Kidney tubule cell (primary cell): ENCODE measurements around the gene UBFD1.
"Not testable (repeated sequence)": the region's sequence is repeated elsewhere in the genome, so short reads cannot be mapped to it uniquely, and the experiment has no call there.

ENCODE experiments used
- DNase-seq: peaks from one replicate; pipeline ENCODE4 v3.0.0-alpha.2; 2018; ENCODE audit warnings: low spot score

UBFD1 gene

GRCh38 chr16:23527961-23528643 is 29.4 kb upstream of the UBFD1 start:
- DNase-seq: peak; percentile 61

- no peak for DNase-seq
Measured at GRCh38 chr16:23528644-23529310, 28.8 kb upstream of the UBFD1 start.

DNA sequence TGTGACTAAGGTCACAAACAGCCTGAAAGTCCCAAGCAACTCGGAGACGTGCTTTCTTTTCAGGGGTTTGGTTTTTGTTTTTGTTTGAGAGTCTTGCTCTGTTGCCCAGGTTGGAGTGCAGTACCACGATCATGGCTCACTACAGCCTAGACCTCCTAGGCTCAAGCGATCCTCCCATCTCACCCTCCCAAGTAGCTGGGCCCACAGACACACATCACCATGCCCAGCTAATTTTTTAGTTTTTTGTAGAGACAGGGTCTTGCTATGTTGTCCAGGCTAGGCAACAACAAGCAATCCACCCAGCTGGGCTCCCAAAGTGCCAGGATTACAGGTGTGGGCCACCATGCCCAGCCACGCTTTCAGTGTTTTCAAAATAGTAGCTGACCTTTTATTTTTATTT is 27.5 kb upstream of the UBFD1 start:
- DNase-seq: no peak

GRCh38 chr16:23532448-23532847 is 25.1 kb upstream of the UBFD1 start:
- no peak for DNase-seq

GRCh38 chr16:23534868-23535860 is 22.4 kb upstream of the UBFD1 start:
- no peak for DNase-seq

DNA sequence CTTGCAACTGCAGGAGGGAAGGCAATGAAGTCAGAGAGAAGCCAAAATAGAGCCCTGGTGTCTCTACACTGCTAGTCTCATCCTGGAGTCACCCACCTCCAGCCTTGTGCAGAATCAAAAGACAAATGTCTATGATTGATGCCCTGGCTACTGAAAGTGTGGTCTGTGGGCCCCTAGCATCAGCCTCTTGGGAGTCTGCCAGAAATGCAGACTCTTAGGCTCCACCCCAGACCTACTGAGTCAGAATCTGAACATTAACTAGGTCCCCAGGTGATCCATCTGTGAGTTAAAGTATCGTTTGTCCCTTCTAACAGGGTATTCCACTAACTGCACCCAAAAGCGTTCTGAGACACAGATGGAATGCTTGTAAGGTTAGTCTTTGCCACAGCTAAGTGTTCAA is 21.6 kb upstream of the UBFD1 start:
- peak; percentile 90 for DNase-seq

- peak; percentile 43 for DNase-seq
Measured at GRCh38 chr16:23537390-23537789, 20.1 kb upstream of the UBFD1 start.

- no peak for DNase-seq
Measured at GRCh38 chr16:23538919-23539278, 18.6 kb upstream of the UBFD1 start.

- no peak for DNase-seq
Measured at GRCh38 chr16:23539984-23540816, 17.3 kb upstream of the UBFD1 start.

GRCh38 chr16:23540817-23541178 is 16.7 kb upstream of the UBFD1 start:
- not testable (repeated sequence) for DNase-seq

GRCh38 chr16:23544436-23544835 is 13.1 kb upstream of the UBFD1 start:
- DNase-seq: no peak

GRCh38 chr16:23549938-23550337 is 7.6 kb upstream of the UBFD1 start:
- DNase-seq: no peak

GRCh38 chr16:23552161-23552560 is 5.4 kb upstream of the UBFD1 start:
- DNase-seq: no peak

DNA sequence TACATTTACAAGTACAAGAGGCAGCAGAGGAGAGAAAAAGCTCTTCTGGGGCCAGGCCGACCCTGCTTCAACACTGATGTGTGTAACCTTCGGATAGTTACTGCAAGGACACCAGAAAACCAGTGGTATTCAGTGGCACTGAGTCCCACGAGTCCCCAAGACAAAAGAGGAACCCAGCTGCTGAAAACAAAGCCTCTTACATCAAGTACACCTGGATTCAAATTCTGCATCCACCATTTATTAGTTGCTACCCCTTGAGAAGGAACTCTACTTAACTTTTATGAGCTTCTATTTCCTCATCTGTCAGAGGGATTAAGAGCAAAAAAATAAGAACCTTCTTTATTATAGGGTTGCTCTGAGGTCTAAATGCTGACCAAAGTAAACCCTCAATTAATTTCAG is 3.0 kb upstream of the UBFD1 start:
- DNase-seq: no peak

DNA sequence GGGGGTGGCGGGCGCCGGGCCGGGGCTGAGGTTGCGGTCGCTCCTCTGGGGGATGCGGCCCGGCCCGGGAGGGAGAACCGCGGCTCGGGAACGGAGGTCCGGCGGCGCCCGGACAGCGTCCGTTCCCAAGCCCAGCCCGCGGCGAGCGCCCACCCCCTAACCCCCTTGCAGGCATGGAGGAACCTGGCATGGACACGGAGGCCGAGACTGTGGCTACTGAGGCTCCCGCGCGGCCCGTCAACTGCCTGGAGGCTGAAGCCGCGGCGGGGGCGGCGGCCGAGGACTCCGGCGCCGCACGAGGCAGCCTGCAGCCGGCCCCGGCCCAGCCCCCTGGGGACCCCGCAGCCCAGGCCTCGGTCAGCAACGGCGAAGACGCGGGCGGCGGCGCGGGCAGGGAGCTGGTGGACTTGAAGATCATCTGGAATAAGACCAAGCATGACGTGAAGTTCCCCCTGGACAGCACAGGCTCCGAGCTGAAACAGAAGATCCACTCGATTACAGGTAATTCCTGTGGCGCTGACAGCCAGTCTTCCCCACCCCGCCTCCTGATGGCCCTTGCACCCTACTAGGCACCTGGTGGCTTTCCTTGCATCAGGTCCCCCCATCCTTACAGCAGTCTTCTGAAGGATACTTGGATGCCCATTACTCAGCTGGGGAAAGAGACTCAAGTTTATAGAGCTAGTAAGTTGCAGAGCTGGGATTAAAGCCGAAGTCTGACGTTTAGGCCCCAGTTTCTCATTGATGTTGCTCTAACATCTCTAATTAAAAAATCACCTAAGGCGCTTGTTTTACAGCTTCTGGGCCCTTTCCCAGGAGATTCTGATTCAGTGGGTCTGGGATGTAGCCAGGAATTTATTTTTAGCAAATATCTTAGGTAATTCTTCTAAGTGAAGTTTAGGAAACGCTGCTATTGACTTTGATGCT is 514 bp downstream of the UBFD1 start:
- peak; percentile 19 for DNase-seq

DNA sequence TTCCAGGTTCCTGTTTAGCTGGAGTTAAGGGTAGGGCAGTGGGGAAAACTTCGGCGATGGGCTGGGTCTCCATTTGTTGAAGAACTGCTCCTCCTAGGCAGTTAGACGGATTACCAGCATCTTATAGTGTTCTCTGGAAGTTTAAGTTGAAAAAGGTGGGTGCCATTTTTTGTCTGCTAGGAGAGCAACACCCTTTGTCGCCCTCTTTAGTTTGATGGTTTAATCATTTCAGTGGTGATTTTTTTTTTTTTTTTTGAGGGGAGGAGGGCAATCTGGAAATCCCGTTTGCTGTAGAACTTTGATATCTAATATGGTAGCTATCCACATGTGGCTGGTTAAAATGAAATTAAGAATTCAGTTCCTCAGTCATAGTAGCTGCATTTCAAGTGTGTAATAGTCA is 4.1 kb downstream of the UBFD1 start:
- no peak for DNase-seq

GRCh38 chr16:23562505-23562904 is 5.0 kb downstream of the UBFD1 start:
- no peak for DNase-seq

GRCh38 chr16:23563186-23563585 is 5.7 kb downstream of the UBFD1 start:
- no peak for DNase-seq

DNA sequence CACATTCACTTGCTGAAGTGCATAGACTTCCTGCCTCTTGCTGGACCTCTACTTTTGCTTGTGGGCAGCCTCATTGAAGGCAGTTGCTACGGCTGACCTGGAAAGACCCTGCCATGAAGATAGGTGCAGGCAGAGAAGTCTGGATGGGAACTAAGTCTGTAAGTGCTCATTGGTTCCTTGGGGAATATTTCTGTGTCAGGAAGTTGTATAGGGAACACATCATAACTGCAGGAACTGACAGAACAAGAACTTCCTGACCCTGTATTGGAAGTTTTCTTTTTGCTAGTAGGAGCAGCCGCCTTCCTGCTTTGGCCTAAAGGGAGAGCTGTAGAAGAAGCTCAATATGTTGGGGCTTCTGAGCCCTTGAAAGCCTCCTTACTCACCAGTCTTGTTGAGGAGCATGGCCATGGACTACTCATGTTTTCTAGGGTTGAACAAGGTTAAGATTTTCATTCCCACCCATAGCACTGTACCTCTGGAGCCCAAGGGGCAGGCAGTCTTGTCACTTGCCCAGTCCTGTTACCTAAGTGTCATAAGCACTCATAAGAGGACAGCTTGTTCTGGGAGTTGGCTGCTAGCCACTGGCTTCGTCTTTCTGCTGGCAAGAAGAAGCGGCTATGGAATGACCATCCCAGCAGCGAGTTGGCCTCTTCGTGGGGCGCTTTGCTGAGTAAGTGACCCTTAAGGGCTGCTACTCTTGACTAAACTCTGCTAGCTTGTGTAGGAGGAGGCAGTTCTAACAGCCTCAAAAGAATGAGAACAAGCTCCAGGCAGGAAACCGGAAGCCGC is 7.2 kb downstream of the UBFD1 start:
- no peak for DNase-seq

DNA sequence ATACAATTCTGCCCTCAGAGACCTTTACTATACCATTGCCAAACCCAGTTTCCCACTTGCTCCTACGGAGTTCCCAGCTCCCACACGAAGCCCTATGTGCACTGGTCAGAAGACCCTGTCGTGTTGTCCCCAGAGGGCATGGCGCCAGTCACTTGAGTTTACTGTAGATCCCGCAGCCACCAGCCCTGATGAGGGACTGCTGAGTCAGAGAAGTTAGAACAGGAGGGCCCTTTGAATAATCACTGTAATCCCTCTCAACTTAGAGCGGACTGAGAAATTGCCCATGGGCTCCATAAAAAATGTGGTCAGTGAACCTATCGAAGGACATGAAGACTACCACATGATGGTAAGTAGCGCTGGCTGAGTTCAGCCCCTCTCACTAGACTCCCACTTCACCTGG is 9.2 kb downstream of the UBFD1 start:
- no peak for DNase-seq
